HG03521 (cell line): ENCODE results near the gene KRT6C.
"Not testable (repeated sequence)": the region's sequence is repeated elsewhere in the genome, so short reads cannot be mapped to it uniquely, and the experiment has no call there.

Source experiments
- ATAC-seq: cut with Tn5 transposase; IDR thresholded peaks from one replicate; pipeline ENCODE4 v1.9.1; 2021; ENCODE audit warnings: mild to moderate bottlenecking, moderate library complexity; ENCODE audit not compliant: unreplicated experiment

The KRT6C gene

GRCh38 chr12:52461693-52462092, 11.9 kb downstream of the KRT6C start:
- no peak for ATAC-seq

- ATAC-seq = no peak
Observed at GRCh38 chr12:52458861-52459260, 14.7 kb downstream of the KRT6C start.

GRCh38 chr12:52455821-52456220, 17.8 kb downstream of the KRT6C start:
- ATAC-seq = no peak

GRCh38 chr12:52454411-52455201, 19.0 kb downstream of the KRT6C start:
- no peak for ATAC-seq

DNA sequence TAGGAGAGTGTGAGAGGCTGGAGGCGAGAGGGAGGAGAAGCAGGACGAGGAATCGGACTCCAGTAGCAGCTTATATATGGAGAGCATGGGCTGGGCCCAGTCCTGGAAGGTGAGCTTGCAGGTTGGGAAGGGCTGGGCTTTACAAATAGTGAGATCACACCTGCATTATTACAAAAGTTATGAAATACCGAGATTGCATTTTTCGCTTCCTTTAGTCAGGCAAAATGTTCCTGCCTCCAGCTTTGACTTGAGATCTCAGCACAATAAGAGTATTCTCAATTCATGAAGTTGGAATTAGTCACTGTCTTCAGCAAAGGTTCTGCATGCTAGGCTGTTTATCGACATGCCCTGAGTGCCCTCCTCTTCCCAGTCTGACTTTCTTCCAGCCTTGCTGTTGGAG, 21.5 kb downstream of the KRT6C start, which contains the start of gene KRT6B:
Gene KRT6B (minus strand): TSS at position 46 of the 400 bp plus-strand sequence. CDS start 68 bp downstream, outside the sequence.
- no peak for ATAC-seq

- ATAC-seq = no peak
Observed at GRCh38 chr12:52448228-52448627, 25.4 kb downstream of the KRT6C start.

DNA sequence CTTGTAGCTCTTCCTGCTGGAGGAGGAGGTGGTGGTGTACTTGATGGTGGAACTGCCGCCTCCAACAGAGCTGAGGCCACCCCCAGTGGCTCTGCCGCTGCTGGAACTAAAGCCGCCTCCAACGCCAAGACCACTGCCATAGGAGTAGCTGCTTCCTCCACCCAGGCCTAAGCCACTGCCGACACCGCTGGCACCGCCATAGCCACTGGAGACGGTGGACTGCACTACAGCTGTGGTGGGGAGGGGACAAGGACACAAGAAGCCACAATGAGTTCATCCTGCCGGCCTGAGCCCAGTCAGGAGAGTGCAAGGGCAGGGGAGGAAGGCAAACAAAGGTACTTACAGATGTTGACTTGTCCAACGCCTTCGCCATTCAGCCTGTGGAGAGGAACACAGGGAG, 26.4 kb downstream of the KRT6C start:
- ATAC-seq = not testable (repeated sequence)

GRCh38 chr12:52446367-52447045, 27.1 kb downstream of the KRT6C start:
- ATAC-seq = no peak

GRCh38 chr12:52445876-52446275, 27.7 kb downstream of the KRT6C start:
- no peak for ATAC-seq

DNA sequence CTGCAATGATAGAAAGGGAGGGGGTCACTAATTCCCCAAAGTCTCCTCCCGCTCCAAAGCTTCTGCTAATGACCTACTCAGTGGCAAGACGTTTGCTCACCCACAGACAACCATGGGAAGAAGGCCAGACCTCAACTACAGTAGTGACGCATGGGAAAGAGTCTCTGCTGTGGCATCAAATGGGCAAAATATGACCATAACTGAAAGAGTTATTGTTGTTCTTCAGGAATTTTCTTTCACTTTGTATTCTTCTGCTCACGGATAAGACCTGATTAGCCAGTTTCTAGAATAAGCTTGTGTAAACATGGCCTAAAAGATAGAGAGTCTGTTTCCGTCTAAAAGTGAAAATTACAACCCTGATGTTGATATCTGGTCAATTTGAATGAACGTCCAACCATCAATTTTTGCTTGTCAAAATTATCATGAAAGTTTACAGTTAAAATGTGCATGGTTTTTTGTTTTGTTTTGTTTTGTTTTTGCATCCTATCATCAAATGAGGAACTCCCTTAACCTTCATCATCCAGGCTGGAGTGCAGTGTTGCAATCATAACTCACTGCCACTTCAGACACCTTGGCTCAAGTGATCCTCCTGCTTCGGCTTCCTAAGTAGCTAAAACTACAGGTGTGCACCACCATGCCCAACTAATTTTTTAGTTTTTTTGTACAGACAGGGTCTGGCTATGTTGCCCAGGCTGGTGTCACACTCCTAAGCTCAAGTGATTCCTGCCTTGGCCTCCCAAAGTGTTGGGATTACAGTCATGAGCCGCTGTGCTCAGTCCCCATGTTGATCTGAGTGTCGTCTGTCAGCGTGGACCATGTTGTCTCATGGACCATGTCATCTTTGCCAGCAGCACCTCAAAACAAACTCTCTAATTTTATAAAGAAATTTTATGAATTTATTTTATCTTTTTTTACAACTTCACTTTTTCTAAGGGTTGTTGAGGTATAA, 28.7 kb downstream of the KRT6C start:
- ATAC-seq = no peak

DNA sequence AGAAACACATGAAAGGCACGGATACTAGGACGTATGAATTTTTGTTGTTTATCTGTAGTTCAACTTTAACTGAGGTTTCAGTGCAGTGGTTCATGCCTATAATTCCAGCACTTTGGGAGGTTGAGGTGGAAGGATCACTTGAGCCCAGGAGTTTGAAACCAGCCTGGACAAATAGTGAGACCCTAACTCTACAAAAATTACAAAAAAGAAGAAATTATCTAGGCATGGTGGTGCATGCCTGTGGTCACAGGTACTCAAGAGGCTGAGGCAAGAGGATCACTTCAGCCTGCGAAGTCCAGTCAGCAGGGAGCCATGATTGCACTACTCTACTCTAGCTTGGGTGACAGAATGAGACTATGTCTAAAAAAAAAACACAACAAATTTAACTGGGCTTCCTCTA, 29.6 kb downstream of the KRT6C start:
- ATAC-seq = no peak

- no peak for ATAC-seq
Observed at GRCh38 chr12:52442600-52443061, 31.0 kb downstream of the KRT6C start.

- no peak for ATAC-seq
Observed at GRCh38 chr12:52441320-52441911, 32.2 kb downstream of the KRT6C start.

DNA sequence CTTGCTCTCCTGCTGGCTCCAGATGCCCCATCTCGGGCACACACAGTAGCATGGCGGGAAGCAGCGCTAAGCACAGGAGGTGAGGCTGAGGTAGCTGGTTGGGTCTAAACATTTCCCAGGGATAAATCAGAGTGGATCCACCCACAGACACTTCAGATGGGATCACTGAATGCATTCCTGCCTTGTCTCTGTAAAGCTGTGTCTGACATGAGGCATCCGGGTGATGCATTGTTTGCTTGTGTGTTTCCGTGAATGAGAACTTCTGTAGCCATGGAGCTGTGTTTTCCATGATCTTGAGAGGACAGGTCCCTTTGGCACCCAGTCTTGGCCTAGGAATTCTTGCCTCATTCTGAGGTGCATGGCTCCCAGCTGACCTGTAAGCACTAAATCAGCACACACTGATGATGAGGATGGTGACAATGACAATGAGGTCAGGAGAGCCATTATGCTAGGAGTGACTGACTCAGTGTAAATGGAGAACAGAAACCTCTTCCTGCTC, 32.7 kb downstream of the KRT6C start:
- ATAC-seq = no peak

DNA sequence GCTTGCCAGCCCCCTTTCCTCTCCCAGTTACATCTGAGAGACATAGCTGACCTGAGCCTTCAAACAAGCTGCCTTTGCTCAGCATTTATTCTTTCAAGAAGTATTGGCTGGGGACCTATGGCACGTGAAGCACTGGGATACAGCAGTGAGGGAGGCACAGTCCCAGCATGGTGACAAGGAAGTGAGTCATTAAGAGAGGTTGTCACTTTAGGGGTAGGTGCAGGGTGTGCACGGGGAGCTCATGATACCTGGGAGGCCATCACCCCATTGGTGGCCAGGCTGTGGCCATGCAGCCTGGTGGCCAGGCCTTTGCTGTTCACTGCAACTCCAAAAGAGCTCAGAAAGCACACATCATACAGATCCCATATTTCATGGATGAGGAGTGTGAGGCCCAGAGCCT, 33.8 kb downstream of the KRT6C start:
- ATAC-seq = no peak

DNA sequence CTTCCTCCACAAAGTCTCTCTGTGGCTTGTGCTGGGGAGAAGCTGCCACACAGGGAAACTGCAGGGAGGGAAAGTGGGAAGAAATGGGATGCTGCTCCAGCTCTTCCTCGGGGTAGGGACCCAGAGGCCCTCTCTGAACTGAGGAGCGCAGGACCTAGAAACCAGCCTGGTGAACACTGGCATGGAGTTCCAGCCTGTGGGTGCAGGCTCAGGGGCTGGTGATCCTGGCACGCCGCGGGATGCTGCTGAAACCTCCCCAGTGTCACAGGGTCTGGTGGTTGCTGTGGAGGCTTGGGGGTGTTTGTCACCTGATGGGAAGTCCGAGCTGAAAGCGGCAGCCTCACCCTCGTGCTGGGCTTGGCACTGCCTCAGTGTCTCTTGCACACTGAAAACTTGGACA, 34.2 kb downstream of the KRT6C start:
- ATAC-seq = no peak

DNA sequence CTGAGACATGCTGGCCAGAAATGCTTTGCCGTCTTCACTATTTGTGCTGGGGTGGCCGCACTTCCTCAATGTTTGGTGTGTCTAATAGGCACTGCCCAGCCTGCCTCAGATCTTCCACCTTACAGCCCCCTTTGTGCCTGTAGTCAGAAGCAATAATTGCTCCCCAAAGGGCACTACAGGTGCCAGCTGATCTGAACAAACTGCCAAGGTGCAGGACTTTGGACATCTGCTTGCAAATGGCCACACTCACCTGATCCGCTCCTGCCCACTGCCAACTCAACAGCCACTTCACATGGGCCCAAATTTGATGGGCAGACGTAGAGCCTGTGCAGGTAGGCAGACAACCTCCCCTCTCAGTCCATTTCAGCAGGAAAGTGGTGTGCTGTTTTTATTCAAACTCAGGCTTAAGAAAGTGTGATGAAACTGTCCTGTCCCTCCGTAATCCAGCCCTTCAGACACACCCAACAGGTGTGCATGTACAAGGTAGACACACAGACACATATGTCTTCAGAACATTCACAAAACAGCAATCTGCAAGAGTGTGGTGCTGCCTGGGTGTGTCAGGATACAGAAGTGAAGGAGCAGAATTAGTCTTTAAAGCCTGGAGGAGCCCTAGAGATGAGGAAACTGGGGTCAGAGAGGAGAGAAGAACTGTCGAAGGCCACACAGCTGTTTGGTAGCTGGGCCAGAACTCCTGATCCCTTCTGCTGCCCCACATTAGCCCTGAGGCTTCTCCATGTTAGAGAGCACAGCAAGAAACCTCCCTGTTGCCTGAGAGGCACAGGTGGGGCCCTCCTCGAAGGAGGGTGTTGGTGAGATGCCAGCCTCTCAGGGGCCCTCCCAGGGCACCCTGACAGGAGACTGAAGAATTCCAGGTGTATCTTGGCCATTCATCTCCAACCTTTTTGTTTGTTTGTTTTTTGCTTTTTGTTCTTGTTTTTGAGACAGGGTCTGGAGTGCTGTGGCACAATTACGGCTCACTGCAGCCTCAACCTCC, 35.0 kb downstream of the KRT6C start:
- no peak for ATAC-seq

DNA sequence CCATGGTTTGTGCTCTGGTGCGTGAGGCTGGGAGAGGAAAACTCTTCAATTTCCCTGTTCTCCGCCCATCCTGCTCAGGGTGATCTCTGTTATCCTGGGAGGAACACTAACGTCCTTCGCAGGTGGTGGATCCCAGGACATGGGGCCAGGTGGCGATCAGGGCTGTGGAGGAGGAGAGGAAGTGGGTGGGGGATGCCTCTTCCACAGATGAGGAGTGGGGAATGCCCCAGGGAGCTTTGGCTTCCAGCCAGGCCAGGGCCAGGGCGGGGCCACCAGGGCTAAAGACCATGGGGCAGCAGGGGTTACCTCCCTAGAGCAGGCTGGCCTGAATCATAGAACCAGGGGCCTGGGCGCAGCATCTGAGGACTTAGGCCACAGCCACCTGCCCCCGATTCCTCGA, 36.1 kb downstream of the KRT6C start:
- no peak for ATAC-seq

DNA sequence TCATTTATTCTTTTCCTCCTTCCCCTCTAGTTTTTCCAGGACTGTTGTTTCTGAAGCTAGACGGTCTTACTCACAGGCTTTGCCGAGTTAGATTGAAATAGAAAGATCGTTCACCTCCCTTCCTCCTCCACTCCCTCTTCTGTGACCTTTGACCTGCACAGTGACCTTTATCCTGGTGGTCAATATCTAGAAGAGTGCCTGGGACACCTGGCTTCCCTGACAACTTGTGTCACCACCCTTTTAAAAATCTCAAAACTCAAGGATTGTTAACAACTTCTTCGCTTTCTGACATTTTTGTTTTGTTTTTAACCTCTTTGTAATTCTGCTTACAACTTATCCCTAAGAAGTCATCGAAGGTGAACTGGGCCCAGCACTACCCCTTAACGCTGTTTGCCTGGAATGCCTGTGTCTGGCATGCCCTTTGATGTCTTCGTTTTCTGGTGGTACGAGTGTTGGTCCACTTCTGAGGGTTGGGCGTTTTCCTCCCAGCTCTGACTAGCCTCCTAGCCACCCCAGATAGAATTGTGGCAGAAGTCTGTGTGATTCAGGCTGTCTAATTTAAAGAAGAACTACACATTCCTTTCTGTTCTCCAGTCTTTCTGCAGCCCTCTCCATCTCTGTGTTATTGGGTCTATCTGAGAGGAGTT, 36.7 kb downstream of the KRT6C start:
- no peak for ATAC-seq
